ENCODE results near the gene GRID2. TPM values are rescaled to one million over a fixed set of nuclear protein-coding genes. Genes with fewer than 3 reads are reported as not detected.

The GRID2 gene
- total RNA-seq, 1 donor from 2014 or later, result not detected

DNA sequence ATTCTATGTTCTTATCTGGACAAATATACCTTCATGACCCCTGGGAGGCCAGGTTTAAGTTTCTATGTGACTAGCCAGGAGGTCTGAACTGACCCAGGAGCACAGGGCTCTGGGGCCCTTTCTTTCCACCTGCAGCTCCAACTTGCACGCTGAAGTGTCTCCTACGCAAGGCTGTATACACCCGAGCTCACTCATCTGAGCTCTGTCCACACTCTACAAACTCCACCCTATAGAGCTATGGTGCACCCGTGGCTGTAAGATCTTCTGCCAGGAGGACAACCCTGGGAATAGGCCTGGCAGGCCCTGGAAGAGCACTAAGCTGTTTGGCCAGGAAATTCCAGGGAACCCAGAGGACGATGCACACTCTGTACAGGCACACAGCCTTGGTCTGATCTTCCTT is 1464.2 kb downstream of the GRID2 start:
- DNase-seq (ENCODE audit: extremely low read depth, low read depth, low spot score), result no peak

DNA sequence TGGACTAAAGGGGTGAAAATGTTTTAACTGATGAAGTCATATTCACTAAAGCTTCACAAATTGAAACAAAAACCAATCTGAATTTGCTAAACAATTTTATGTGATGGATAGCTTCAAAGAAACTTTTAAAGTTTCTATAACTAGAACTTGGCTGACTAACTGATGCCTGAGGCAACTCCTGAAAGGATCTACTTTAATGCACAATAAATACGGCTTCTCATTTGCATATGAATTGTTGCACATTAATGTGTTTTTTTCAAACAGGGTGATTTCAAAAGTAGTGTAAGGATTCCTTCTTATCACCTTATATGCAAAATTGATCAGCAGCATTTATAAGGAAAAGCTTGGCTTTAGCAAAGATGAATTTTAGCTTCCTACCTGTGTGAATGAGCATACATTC is 1466.4 kb downstream of the GRID2 start:
- DNase-seq (ENCODE audit: extremely low read depth, low read depth, low spot score), result no peak

DNA sequence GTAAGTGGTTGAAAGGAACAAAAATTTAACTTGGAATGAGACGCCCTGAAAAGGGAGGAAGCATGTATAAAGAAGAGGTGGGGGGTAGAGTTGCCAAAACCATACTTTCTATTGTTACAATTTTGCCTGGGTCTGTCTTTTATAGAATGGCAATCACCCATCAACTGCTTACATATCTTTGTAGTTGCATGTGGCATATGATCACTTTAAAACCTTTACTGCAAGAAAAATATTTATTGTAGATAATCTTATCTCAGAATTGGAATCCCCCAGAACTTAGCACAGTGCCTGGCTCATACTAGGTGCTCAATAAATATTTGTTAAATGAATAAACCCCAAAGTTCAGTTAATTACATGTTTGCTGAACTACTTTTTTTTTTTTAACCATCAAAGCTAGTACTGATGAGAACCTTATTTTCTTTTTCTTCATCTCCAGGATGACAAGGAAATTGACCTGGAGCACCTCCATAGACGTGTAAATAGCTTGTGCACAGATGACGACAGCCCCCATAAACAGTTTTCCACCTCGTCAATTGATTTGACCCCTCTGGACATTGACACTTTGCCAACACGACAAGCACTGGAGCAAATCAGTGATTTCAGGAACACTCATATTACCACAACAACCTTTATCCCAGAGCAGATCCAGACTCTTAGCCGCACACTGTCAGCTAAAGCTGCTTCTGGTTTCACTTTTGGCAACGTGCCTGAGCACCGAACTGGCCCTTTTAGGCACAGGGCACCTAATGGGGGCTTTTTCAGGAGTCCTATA is 1468.1 kb downstream of the GRID2 start:
- no peak for DNase-seq (ENCODE audit: extremely low read depth, low read depth, low spot score)

DNA sequence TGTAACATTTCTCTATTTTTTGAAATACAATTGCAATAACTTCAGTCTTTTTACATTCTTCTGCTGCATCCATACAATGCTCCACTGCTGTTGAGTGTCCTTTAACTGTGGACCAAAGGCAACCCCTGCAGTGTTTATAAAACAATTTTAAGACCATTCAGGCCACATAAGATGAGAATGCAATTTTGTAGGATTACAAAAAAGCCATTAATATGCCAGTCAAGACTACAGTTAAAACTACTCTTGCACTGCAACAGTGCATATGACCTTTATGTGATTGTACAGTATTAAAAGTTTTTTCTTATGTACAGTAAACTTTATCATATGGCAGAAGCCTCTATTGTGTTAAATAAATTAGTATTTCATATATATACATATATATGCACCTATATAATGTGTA is 1469.1 kb downstream of the GRID2 start:
- no peak for DNase-seq (ENCODE audit: extremely low read depth, low read depth, low spot score)

DNA sequence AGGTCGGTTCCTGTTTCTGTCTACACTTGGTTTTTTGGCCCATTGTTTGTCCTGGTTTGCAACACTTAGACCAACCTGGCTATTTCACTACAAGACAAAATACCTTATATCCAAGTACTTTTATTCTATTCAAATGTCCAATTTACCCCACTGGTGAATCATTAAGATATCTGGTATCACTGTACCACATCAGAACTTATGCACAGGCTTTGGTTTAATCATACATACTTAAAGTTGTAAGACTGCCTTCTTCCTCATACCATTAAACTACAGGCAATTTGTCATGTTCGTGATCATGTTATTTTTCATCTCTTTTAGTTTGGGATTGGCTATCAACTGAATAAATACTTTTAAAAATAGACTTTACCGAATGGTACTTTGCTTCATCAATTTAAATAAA is 1471.8 kb downstream of the GRID2 start:
- no peak for DNase-seq (ENCODE audit: extremely low read depth, low read depth, low spot score)

DNA sequence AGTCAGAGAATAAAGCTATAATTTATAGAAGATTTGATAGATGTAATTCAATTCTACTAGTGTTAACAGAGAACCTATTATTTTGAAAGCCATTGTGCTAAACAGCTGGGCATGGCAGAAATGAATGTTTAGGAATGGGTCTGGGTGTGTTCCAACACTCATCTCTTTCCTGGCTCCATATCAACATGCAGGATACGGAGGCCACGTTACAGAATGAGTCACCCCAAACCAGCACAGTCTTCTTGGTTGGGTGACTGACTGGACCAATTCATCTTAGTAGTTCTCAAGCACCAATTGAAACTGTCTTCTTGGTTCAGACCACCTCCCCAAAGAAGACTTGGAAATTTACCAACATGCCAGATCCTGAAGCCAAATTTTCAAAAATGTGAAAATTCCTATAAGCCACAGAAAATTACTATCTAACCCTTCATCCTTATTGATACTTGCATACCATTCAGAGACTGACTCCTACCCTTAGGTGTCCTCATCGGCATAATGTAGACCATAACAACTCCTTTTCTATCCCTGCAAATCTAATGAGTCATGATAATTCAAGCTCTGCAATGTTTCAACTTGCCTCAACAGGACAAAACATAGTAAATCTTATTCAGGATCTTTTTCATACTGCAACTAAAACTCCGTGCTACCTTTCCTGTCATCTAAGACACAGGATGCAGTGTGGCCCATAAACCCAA is 1472.8 kb downstream of the GRID2 start:
- no peak for DNase-seq (ENCODE audit: extremely low read depth, low read depth, low spot score)

DNA sequence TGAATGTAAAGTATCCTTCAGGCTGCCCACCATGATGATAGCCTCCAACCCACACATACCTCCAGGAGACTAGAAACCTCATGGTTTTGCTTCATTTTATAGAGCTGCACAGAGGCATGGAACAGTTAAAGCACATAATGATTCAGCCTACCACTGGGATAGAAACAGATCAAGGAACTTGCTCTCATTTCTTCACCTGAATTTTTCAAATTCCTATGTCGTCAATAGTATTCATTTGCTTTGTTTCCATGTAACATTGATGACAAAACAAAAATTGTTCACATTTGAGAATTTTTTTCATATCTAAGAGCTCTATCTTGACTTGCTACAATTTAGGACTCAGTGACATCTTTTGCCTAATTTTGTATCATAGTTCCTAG is 1473.3 kb downstream of the GRID2 start:
- DNase-seq (ENCODE audit: extremely low read depth, low read depth, low spot score), result no peak

DNA sequence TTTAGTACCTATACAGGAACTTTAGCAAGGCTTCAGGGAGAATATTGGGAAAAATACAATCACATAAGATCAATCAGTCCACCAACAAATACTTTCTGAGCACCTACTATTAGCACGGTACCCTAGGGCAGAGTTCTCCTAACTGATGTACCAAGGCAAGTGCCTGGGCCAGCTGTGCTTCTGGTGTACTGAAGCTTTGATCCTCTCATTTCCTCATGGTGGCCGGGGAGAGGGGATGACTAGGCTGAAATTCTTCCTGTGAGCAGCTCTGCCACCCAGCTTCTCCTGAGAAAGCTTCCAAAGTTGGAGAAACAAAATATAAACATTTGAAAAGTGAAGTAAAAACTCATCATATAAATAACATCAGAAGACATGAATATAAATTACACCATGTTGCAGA is 1475.5 kb downstream of the GRID2 start:
- DNase-seq (ENCODE audit: extremely low read depth, low read depth, low spot score), result no peak

DNA sequence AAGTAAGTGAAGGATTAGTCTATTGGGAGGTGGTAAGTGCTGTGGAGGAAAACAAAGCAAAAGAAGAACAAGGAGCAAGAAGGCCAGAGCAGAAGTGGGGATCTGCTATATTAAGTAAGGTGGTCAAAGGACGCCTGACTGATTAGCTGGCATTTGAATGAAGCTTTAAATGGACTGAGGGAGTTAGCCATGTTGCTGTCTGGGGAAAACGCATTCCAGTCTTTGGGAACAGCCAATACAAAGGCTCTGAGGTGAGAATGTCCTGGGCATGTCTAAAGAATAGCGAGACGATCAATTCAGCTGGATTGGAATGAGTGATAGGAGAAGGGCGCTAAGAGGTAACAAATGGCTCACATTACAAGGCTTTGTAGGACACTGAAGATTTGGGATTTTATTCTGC is 1476.3 kb downstream of the GRID2 start:
- no peak for DNase-seq (ENCODE audit: extremely low read depth, low read depth, low spot score)

DNA sequence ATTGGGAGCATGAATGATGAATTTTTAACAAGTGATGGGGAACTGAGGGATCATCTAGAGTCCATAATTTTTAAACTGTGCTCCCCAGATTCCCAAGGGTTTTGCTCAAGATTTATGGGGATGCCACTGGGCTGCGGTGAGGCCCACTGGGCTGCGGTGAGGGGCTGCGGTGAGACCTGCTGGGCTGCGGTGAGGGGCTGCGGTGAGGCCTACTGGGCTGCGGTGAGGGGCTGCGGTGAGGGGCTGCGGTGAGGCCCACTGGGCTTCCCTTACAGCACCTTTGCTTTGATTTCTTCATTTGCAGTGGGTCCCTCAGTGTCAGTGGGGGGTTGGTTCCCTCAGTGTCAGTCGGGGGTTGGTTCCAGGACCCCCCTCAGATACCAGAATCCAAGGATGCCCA is 1477.4 kb downstream of the GRID2 start:
- DNase-seq (ENCODE audit: extremely low read depth, low read depth, low spot score), result no peak

DNA sequence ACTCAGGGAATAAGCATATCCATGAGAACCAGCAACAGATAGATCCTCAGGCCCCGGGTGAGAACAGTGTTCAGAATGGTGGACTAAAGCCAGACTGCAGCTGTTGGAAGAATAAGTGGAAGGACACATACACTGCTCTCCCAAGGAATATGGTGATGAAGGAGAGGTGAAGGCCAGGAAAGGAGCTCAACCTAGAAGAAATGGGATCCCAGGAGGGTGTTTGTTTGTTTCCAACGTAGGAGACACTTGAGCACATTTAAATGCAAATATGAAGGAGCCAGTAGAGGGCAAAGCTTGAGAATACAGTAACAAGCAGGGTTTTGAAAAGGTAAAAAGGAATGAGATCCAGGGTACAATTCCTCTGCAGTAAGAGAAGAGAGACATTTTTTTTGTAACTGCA is 1482.4 kb downstream of the GRID2 start:
- no peak for DNase-seq (ENCODE audit: extremely low read depth, low read depth, low spot score)

DNA sequence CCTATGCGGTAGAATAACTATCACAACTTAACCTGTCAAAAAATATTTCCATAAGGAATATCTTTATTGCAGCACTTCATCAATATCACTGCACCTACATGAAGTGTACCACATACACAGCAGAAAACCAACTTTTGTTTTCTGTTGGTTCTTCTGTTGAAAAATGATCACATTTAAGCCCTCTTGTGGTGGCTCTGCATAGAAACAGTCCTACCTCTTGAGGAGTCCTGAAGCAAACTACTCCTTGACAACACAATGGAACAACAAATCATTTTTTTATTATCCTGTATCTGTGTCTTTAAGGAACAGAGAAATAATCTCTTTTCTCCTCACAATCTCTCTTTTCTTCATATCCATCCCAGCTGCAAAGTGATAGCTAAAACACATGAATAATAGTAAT is 1484.9 kb downstream of the GRID2 start:
- no peak for DNase-seq (ENCODE audit: extremely low read depth, low read depth, low spot score)

DNA sequence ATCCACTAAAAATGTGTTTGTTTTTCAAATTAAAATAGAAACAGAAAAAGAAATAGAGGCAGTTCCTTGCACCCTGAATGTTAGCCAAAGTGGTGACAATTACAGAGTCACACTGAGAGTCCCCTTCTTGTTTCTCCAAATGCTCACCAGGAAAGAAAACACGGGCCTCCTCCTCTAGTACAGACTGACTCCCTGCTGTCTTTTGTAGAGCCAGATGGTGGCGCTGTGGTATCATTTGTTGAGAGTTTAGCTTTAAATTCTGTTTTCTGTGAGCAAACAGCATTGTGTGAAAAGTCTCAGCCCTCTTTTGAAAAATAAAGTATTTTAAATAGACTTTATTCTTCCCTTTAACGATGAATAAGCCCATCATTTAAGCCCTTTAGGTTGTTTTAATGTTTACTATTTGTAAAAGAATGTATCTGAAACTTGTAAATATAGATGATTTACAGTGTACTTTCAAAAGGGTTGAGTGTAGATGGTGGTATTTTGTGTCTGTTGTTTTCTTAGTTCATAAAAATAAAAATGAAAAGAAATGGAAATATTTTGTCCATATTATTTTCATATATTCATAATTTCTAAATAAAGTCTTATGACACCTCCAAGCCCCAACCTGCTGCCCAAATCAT is 1487.9 kb downstream of the GRID2 start:
- peak; percentile 14 for DNase-seq (ENCODE audit: extremely low read depth, low read depth, low spot score)

DNA sequence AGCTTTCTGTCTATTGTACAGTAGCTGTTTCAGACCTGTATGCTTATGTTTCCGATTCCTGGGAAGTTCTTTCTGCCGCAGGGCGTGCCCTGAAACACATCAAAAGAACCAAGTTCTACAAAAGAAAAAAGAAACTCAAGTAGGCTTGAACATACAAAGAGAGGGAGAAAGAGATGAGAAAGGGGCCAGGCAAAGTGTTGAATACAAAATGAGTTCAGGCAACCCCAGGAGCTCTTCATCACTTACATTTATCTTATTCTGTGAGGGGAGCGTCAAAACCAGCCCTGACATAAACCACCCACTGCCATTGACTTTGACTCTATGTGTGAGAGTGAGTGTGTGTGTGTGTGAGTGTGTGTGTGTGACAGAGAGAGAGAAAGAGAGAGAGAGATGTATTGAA is 1498.3 kb downstream of the GRID2 start:
- DNase-seq (ENCODE audit: extremely low read depth, low read depth, low spot score), result no peak

DNA sequence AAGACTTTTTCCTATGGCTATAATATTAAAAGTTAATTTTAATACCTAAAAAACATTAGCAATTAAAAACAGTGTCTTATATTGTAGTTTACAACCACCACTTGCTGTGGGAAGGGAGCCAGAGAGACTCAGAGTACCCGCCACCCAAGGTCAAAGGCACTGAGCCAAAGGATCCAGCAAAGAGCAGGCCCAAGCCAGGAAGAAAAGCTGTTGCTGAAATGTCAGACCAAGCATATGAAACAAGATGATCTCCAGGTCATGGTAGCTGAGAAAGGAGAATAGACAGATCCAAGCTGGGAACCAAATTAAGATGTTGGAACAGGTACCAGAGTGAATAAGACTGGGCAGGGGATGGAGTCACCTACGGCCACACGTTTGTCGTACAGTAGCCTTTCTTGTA is 1506.0 kb downstream of the GRID2 start:
- no peak for DNase-seq (ENCODE audit: extremely low read depth, low read depth, low spot score)

DNA sequence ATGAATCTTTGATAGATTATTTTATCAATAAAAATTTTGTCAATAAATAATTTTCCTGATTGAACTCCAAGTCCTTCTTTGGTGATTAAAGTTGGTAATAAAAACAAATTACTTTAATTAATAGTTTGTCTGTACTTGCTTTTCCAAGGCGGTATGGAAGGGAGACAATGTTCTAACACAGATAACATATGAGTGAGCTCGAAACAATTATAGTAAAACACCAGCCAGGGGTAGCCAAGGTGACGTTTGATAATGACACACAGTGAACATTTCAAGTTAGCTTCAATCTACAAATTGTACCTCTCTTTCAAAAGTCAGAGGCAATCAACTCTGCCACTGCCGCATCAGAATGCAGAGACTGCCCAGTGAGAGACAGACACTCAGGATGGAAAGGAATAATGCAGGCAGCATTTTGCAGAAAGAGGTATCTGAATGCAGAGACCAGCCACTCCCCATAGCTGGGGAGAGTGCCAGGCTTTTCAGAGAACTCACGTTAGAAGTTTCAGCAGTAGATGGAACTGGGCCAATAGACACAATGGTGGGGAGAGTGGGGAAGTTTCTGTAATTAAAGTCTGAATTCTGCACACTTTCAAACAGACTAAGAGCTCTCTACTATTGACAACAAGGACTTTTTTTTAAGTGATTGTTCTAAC is 1506.7 kb downstream of the GRID2 start:
- DNase-seq (ENCODE audit: extremely low read depth, low read depth, low spot score), result no peak

DNA sequence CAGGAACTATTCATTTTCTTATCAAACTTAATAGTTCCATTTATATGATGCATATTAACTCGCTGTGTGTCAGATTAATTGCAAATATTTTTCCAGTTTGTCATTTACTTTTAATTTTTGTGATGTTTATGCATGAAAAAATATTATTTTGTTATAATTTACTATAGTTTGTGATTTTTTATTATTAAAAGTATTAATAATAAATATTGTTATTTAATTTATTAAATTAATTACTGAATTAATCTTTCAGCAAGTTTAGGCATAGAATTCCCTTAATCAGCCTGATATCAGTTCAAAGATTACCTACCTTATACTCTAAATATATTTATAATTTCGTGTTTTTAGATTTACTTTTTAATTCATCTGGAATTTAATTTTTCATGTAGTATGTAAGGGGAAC is 1509.3 kb downstream of the GRID2 start:
- DNase-seq (ENCODE audit: extremely low read depth, low read depth, low spot score), result no peak

DNA sequence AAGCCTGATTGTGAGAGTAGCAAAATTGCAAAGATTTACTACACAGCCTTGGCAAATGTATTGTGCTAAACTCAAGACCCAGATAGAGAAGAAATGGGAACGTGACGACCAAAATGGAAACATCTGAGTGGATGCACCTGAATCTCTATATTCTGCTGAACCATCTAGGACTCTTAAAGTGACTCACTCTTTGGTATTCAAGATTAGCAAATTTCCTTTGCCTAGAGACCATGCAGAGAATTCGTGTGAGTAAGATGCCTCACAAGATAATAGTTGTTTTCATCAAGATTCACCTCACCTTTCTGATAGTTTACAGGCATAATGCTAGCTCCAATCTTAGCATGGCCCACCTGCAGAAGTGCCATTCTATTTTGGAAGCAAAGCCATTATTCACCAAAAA is 1510.4 kb downstream of the GRID2 start:
- DNase-seq (ENCODE audit: extremely low read depth, low read depth, low spot score), result no peak

DNA sequence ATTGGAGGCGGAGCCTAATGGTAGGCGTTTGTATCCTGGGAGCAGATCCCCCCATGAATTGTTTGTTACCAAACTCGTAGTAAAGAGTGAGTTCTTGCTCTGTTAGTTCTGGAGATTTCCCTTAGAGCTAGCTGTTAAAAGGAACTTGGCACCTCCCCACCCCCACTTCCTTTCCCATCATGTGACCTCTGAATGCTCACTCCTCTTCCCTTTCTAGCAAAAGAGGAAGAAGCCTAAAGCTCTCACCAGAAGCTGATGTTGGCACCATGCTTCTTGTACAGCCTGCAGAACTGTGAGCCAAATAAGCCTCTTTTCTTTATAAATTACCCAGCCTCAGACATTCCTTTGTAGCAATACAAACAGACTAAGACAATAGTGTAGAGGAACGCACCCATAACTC is 1511.0 kb downstream of the GRID2 start:
- no peak for DNase-seq (ENCODE audit: extremely low read depth, low read depth, low spot score)
